Esophagus squamous epithelium (tissue), 5 donors: Measurements from ENCODE around the gene MEOX1. TPM values are rescaled to one million over a fixed set of nuclear protein-coding genes. Genes with fewer than 3 reads are reported as not detected.

Source experiments
- DNase-seq: peaks from one replicate; lab custom pipeline; 2025; lab: John Stamatoyannopoulos, UW
- H3K27ac ChIP-seq, 4 donors: fragments of 200-600 bp; sonication (generic); one replicate each; pipeline ENCODE4 v1.5.1; 2016 to 2019; ENCODE audit warnings: mild to moderate bottlenecking in 1 of 4
- H3K27me3 ChIP-seq, 4 donors: fragments of 200-600 bp; sonication (generic); 1 replicate in 3 of 4; 2 replicates in 1 of 4; pipeline versions ENCODE4 v1.5.1 to v1.6.0; 2017 to 2021; ENCODE audit warnings: antibody characterized with exemption in 1 of 4
- H3K36me3 ChIP-seq, 3 donors: fragments of 200-600 bp; sonication (generic); one replicate each; pipeline ENCODE4 v1.5.1; 2016 to 2019
- H3K4me1 ChIP-seq, 3 donors: fragments of 200-600 bp; sonication (generic); one replicate each; pipeline ENCODE4 v1.5.1; 2017 to 2019
- H3K4me3 ChIP-seq, 4 donors: fragments of 200-600 bp; sonication (generic); 1 replicate in 3 of 4; 2 replicates in 1 of 4; pipeline ENCODE4 v1.5.1; 2016 to 2019; ENCODE audit warnings: mild to moderate bottlenecking in 2 of 4, moderate library complexity in 1 of 4
- H3K9me3 ChIP-seq, 3 donors: fragments of 200-600 bp; sonication (generic); one replicate each; pipeline ENCODE4 v1.5.1; 2016 to 2019
- CTCF ChIP-seq, 6 experiments: fragments of 450-650 bp in 4 of 6; fragments of 200-600 bp in 2 of 6; sonication (generic) in 2 of 6; IDR thresholded peaks; one replicate each; pipeline ENCODE4 v1.5.1; 2016 to 2019; ENCODE audit warnings: antibody characterized with exemption in 6 of 6, mild to moderate bottlenecking in 4 of 6, moderate library complexity in 4 of 6
- POLR2A ChIP-seq, 4 donors: fragments of 450-650 bp; IDR thresholded peaks; one replicate each; pipeline ENCODE4 v1.6.1; 2017; ENCODE audit warnings: antibody characterized with exemption in 4 of 4, mild to moderate bottlenecking in 4 of 4, moderate library complexity in 3 of 4
- WGBS, 2 donors: methylation state at CpG; one replicate each; pipeline ENCODE4 v1.1.5; 2018; 5-methylcytosine and 5-hydroxymethylcytosine counted together
- intact Hi-C: fragments of 100-400 bp; cut with DNase I; formaldehyde crosslinking; loops from one replicate; pipeline ENCODE4 v1.15.0; 2022
- total RNA-seq, 4 donors: library from RNA; depleted of rRNA; stranded (reverse); fragments of >200 nt; gene quantifications; one replicate each; pipeline ENCODE4 v1.1.0, GENCODE V29; 2016
- donor health status: DM: yes; HTN: yes; CAD: no.

Gene MEOX1
- total RNA-seq, 4 donors from 2014 or later = 0.64 to 6.1 (median 2.7) TPM

GRCh38 chr17:43652124-43652480 lies 9.6 kb downstream of the MEOX1 start:
- H3K9me3 ChIP-seq = no peaks in the 10 kb centered on the region
- no peaks in the 10 kb centered on the region for H3K36me3 ChIP-seq
- TF ChIP-seq POLR2A (IDR thresholded peaks at IDR 0.05) = no peak
- TF ChIP-seq CTCF (IDR thresholded peaks at IDR 0.05) = no peak
- H3K4me1 ChIP-seq = peaks cover 4 to 24% (median 9%) of the 10 kb centered on the region in 3 donors
- 67% methylated on average over 2 of the region's 6 CpGs; no CpG with 5 or more reads in 1 of the 2 donors for WGBS, 2 donors
- H3K27ac ChIP-seq = no peak overlapping the region
- DNase-seq = no peak
- H3K27me3 ChIP-seq = no peaks in the 10 kb centered on the region
- intact Hi-C loops = no loop called here
- H3K4me3 ChIP-seq = no peak overlapping the region

- Histone ChIP-seq H3K27me3 (peaks cover 0 to 4% (median 0%) of the 10 kb centered on the region in 4 donors), H3K4me1 (peaks cover 8 to 26% (median 8%) of the 10 kb centered on the region in 3 donors), H3K4me3 (no peak overlapping the region), H3K9me3 (no peaks in the 10 kb centered on the region), H3K36me3 (no peaks in the 10 kb centered on the region), H3K27ac (no peak overlapping the region)
- no peak for DNase-seq
- TF ChIP-seq POLR2A (IDR thresholded peaks at IDR 0.05) (no peak), CTCF (IDR thresholded peaks at IDR 0.05) (no peak)
- WGBS, 2 donors = 60 to 68% methylated on average over 1 to 8 of the region's 8 CpGs
- intact Hi-C loops = no loop called here
These were observed 11.3 kb downstream of the MEOX1 start for GRCh38 chr17:43650471-43650870.

DNA sequence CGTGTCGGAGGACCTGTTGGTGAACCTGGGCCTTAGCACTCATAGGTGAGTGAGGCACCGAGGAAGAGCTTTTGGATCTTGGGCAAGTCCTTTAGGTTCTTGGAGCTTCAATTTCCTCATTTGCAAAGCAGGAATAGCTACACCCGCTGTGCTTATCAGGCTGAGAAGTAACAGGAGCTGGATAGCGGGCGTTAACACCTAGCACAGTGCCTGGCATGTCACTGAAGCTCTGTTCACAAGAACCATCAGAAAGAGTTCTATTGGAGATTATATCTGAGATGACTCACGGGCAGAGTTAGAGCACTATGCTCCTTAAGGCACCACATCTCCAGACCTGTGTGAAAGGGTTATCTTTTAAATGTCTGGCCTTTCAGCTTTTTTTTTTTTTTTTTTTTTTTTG lies 12.8 kb downstream of the MEOX1 start:
- Histone ChIP-seq H3K4me3 (no peak overlapping the region), H3K9me3 (no peaks in the 10 kb centered on the region), H3K4me1 (peaks cover 8 to 27% (median 9%) of the 10 kb centered on the region in 3 donors), H3K27ac (no peak overlapping the region), H3K27me3 (peaks cover 0 to 4% (median 0%) of the 10 kb centered on the region in 4 donors), H3K36me3 (no peaks in the 10 kb centered on the region)
- intact Hi-C loops = no loop called here
- 91 to 96% methylated on average over 6 of the region's 7 CpGs for WGBS, 2 donors
- TF ChIP-seq CTCF (IDR thresholded peaks at IDR 0.05) (no peak), POLR2A (IDR thresholded peaks at IDR 0.05) (no peak)
- no peak for DNase-seq

DNA sequence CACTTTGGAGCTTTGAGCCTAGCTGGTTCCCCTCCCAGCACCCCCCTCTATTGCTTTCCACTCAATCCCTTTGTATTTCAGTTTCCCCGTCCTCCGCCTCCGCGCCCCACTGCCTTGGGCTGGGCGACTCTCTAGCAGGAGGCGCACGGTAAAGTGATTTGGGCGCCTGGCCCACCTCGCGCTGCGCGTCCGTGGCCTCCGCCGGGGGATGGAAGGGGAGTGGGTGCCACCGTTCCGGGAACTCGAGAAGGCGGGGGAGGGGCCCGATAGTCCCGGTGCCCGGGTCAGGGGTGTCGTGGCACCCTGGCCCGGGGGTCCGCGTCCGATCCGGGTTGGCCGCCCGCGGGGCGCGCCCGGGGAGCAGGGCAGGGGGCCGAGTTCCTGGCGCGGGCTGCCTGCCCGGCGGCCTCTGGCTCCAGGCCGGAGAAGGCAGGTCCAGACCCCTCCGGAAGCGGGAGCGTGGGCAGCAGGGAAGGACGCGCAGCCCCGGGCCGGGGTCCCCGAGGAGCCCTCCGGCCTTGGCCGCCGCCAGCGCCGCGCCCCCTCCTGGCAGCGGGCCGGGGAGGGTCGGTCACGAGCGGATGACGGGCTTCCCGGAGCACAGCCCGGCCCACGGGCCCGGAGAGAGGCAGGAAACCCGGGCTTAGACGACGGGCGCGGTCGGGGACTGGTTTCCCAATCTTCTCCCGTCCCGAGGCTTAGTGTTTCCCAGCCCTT lies 15.8 kb downstream of the MEOX1 start:
- Histone ChIP-seq H3K4me3 (peak overlapping the region; percentile 38 to 75 (median 57)), H3K4me1 (peaks cover 8 to 27% (median 9%) of the 10 kb centered on the region in 3 donors), H3K27ac (peak overlapping the region; percentile 75 to 90 (median 84)), H3K27me3 (peaks cover 0 to 4% (median 0%) of the 10 kb centered on the region in 4 donors), H3K36me3 (no peaks in the 10 kb centered on the region), H3K9me3 (no peaks in the 10 kb centered on the region)
- DNase-seq = no peak
- intact Hi-C loops = no loop called here
- TF ChIP-seq CTCF (IDR thresholded peaks at IDR 0.05) (peak in 1 of 6 experiments; percentile 35), POLR2A (IDR thresholded peaks at IDR 0.05) (peak in 1 of 4 donors; percentile 28)
- 3 to 11% methylated on average over 6 to 17 of the region's 72 CpGs for WGBS, 2 donors

DNA sequence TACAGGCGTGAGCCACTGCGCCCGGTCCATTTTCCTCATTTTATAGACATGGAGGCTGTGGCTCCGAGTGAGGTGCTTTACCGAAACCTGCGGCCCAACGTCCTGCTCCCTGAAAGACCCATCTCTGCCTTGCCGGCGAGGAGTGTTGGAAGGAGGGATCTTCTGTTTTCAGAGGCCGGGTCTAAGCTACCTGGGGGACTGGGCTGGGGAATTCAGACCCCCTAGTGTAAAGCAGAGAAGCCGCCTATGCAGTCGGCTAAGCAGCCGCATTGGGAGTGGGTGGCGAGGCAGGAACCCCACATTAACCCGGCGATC lies 16.3 kb downstream of the MEOX1 start:
- WGBS, 2 donors = 57 to 80% methylated on average over 3 to 11 of the region's 16 CpGs
- peak overlapping the region; percentile 38 to 75 (median 57) for H3K4me3 ChIP-seq
- TF ChIP-seq CTCF (IDR thresholded peaks at IDR 0.05) = no peak
- TF ChIP-seq POLR2A (IDR thresholded peaks at IDR 0.05) = no peak

More for the DNA sequence above, 16.3 kb downstream of the MEOX1 start:
- no peaks in the 10 kb centered on the region for H3K9me3 ChIP-seq
- H3K4me1 ChIP-seq = peaks cover 8 to 27% (median 9%) of the 10 kb centered on the region in 3 donors
- intact Hi-C loops = no loop called here
- peaks cover 0 to 4% (median 0%) of the 10 kb centered on the region in 4 donors for H3K27me3 ChIP-seq
- no peak for DNase-seq
- peak overlapping the region; percentile 75 to 90 (median 84) for H3K27ac ChIP-seq
- no peaks in the 10 kb centered on the region for H3K36me3 ChIP-seq
